Fibroblast of lung (primary cell): ENCODE measurements around the gene CD3G. TPM values are rescaled to one million over a fixed set of nuclear protein-coding genes. Genes with fewer than 3 reads are reported as not detected.

Source experiments
- polyA plus RNA-seq, 2 donors: library from polyadenylated mRNA; depleted of rRNA in 1 of 2; stranded (reverse) in 1 of 2; unstranded in 1 of 2; fragments of >200 nt; gene quantifications; 2 replicates each; pipeline ENCODE4 v1.2.1, GENCODE V29; 2011 to 2012; ENCODE audit warnings: missing spikeins in 1 of 2
- total RNA-seq: library from RNA; depleted of rRNA; stranded (reverse); fragments of >200 nt; gene quantifications from 2 replicates; pipeline ENCODE4 v1.2.1, GENCODE V29; 2014

Gene CD3G
- total and polyA plus RNA-seq, 2 donors (not counting 1 experiment from before 2014, with no cell fraction given) = not detected

Other genes starting within 250 kb of the CD3G start
- 6.7 and 10.4 TPM in 2 replicates for gene SCN4B, start 191.5 kb upstream of the CD3G start, total RNA-seq
- gene SCN4B, start 191.5 kb upstream of the CD3G start, polyA plus RNA-seq = 1.5 and 5.8 TPM in 2 replicates
- 4.9 and 7.3 TPM in 2 replicates for gene SCN2B, start 167.7 kb upstream of the CD3G start, total RNA-seq
- 0.11 and 0.19 TPM in 2 replicates for gene SCN2B, start 167.7 kb upstream of the CD3G start, polyA plus RNA-seq
- gene JAML, start 119.3 kb upstream of the CD3G start, total RNA-seq = not detected in 2 replicates
- gene JAML, start 119.3 kb upstream of the CD3G start, polyA plus RNA-seq = not detected in 2 replicates
- gene MPZL3, start 92.0 kb upstream of the CD3G start, total RNA-seq = 0.26 and 0.33 TPM in 2 replicates
- gene MPZL3, start 92.0 kb upstream of the CD3G start, polyA plus RNA-seq = 0.09 and 0.44 TPM in 2 replicates
- not detected in 2 replicates for gene MPZL2, start 80.0 kb upstream of the CD3G start, total RNA-seq
- gene MPZL2, start 80.0 kb upstream of the CD3G start, polyA plus RNA-seq = not detected in 2 replicates
- not detected in 2 replicates for gene CD3E, start 39.6 kb upstream of the CD3G start, total RNA-seq
- not detected in 2 replicates for gene CD3E, start 39.6 kb upstream of the CD3G start, polyA plus RNA-seq
- not detected in 2 replicates for gene CD3D, start 1.6 kb upstream of the CD3G start, total RNA-seq
- gene CD3D, start 1.6 kb upstream of the CD3G start, polyA plus RNA-seq = not detected in 2 replicates
- gene UBE4A, start 15.3 kb downstream of the CD3G start, total RNA-seq = 29.0 and 37.0 TPM in 2 replicates
- 21.8 and 24.9 TPM in 2 replicates for gene UBE4A, start 15.3 kb downstream of the CD3G start, polyA plus RNA-seq
- 67.3 and 75.6 TPM in 2 replicates for gene ATP5MG, start 57.3 kb downstream of the CD3G start, total RNA-seq
- 217 and 293 TPM in 2 replicates for gene ATP5MG, start 57.3 kb downstream of the CD3G start, polyA plus RNA-seq
- 19.0 and 33.4 TPM in 2 replicates for gene KMT2A, start 92.1 kb downstream of the CD3G start, total RNA-seq
- gene KMT2A, start 92.1 kb downstream of the CD3G start, polyA plus RNA-seq = 15.3 and 17.1 TPM in 2 replicates
- 0.99 and 1.0 TPM in 2 replicates for gene TTC36, start 183.1 kb downstream of the CD3G start, total RNA-seq
- gene TTC36, start 183.1 kb downstream of the CD3G start, polyA plus RNA-seq = not detected in 2 replicates
- gene TMEM25, start 186.8 kb downstream of the CD3G start, total RNA-seq = 16.4 and 21.3 TPM in 2 replicates
- 12.6 and 15.6 TPM in 2 replicates for gene TMEM25, start 186.8 kb downstream of the CD3G start, polyA plus RNA-seq
- 28.8 and 32.5 TPM in 2 replicates for gene IFT46, start 221.6 kb downstream of the CD3G start, total RNA-seq
- 30.8 and 46.2 TPM in 2 replicates for gene IFT46, start 221.6 kb downstream of the CD3G start, polyA plus RNA-seq
- gene ARCN1, start 228.1 kb downstream of the CD3G start, total RNA-seq = 87.8 and 116 TPM in 2 replicates
- gene ARCN1, start 228.1 kb downstream of the CD3G start, polyA plus RNA-seq = 359 and 387 TPM in 2 replicates